H1 (cell line): ENCODE data around the gene RAB44. TPM values are rescaled to one million over a fixed set of nuclear protein-coding genes. Genes with fewer than 3 reads are reported as not detected.

Experiments used
- RNF2 ChIP-seq: fragments of 200-900, 300-1000 bp; sonication (generic); IDR thresholded peaks from 2 replicates; pipeline ENCODE4 v1.7.1; 2016; ENCODE audit warnings: borderline replicate concordance, low read depth, mild to moderate bottlenecking, antibody characterized with exemption, low read length; ENCODE audit not compliant: poor library complexity, severe bottlenecking; ENCODE audit errors: missing control alignments
- polyA plus RNA-seq, 7 experiments: library from polyadenylated mRNA; depleted of rRNA in 3 of 7; stranded (reverse) in 5 of 7; unstranded in 2 of 7; fragments of >200 nt in 5 of 7; fragments of 200-250 nt in 2 of 7; gene quantifications; 1 replicate in 5 of 7; 2 replicates in 1 of 7; 4 replicates in 1 of 7; pipeline versions ENCODE4 v1.2.1 to v1.2.3, GENCODE V29; 2011 to 2013; ENCODE audit warnings: missing spikeins in 2 of 7, mixed read lengths in 2 of 7
- total RNA-seq: library from RNA; stranded (reverse); fragmentation: NEBNext Ultra II Directional; extraction: Animal tissue kit (Norgen Biotek cat#: 25700); gene quantifications from 2 replicates; pipeline ENCODE4 v1.2.1, GENCODE V29; 2021

RAB44 gene
- total and polyA plus RNA-seq, 2 of the 8 experiments (the other 6 are each of a cell fraction or from before 2014, with no cell fraction given) = 0.02 TPM; not detected in 1

DNA sequence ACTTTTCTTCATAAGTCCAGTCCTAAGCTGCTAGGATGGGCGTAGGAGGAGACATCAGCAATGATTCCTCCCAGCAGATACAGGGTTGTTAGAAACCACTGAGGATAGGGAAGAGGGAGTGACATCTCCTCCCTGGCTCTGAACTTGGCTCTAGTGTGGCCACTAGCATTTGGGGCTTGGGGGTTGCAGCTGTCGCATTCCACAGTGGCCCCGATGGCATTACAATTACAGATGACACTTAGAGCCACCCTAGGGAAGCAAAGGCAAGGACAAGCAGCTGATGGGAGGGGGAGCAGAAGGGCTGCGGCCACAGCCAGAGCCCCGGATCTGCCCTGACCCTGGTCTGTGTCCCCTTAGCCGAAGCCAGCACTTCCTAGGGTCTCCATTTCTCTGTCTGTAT is 28.6 kb upstream of the RAB44 start (continued):
- no peak for TF ChIP-seq RNF2
